ENCODE measurements around the gene NAPA. TPM values are rescaled to one million over a fixed set of nuclear protein-coding genes. Genes with fewer than 3 reads are reported as not detected.

The NAPA gene
- total RNA-seq, 1 donor from 2014 or later, result 113 TPM

- DNase-seq (no peak), ATAC-seq (ENCODE audit: poor library complexity) (no peak)
- intact Hi-C loops (cut with DNase I), result no loop called here
Observed at GRCh38 chr19:47473336-47473735, 41.5 kb downstream of the NAPA start.

GRCh38 chr19:47471733-47472457 is 43.0 kb downstream of the NAPA start, which contains the start of gene SLC8A2:
Gene SLC8A2, minus strand, starts transcription at chr19:47471893. Its CDS starts 5,490 bp downstream, at chr19:47466403.
- ATAC-seq (ENCODE audit: poor library complexity) (peak; percentile 51), DNase-seq (peak; percentile 73)
- intact Hi-C loops (cut with DNase I), result no loop called here

- ATAC-seq (ENCODE audit: poor library complexity), result no peak
- intact Hi-C loops (cut with DNase I), result no loop called here
- no peak for DNase-seq
Observed at GRCh38 chr19:47471381-47471732, 43.5 kb downstream of the NAPA start.

- no peak for DNase-seq
- ATAC-seq (ENCODE audit: poor library complexity), result no peak
- intact Hi-C loops (cut with DNase I), result no loop called here
Observed at GRCh38 chr19:47470447-47471195, 44.2 kb downstream of the NAPA start.

- DNase-seq (no peak), ATAC-seq (ENCODE audit: poor library complexity) (no peak)
- intact Hi-C loops (cut with DNase I), result no loop called here
Observed at GRCh38 chr19:47469719-47470118, 45.1 kb downstream of the NAPA start.

DNA sequence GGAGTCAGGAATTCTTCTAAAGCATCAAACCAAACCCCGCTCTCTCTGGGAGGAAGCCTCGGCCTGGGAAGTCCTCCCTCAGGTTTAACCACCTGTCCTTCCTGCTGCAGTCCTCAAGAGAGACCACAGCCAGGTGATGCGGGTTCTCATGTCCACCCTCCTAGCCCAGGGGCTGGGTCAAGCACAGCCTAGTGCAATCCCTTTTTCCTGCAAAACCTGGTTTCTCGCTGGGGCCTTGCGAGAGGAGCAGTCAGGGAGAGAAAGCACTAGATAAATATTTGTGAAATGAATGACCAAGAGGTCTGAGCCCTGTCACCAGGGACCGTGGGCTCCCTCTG is 45.5 kb downstream of the NAPA start:
- intact Hi-C loops (cut with DNase I), result no loop called here
- no peak for DNase-seq

DNA sequence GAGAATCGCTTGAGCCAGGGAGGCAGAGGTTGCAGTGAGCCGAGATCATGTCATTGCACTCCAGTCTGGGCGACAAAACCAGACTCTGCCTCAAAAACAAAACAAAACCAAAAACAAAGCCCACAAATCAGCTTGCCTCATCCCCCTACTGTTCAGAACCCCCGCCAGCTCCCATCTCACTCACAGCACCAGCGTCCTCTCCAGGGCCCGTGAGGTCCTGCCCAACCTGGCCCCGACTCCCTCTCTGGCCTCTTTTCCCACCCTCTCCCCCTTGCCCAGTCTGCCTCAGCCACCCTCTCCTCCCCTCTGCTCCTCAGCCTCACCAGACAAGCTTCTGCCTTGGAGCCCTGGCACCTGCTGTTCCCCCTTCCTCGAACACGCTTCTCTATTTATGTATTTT is 46.9 kb downstream of the NAPA start:
- ATAC-seq (ENCODE audit: poor library complexity) (no peak), DNase-seq (no peak)
- intact Hi-C loops (cut with DNase I), result no loop called here

More for the DNA sequence above, 45.5 kb downstream of the NAPA start:
- no peak for ATAC-seq (ENCODE audit: poor library complexity)

DNA sequence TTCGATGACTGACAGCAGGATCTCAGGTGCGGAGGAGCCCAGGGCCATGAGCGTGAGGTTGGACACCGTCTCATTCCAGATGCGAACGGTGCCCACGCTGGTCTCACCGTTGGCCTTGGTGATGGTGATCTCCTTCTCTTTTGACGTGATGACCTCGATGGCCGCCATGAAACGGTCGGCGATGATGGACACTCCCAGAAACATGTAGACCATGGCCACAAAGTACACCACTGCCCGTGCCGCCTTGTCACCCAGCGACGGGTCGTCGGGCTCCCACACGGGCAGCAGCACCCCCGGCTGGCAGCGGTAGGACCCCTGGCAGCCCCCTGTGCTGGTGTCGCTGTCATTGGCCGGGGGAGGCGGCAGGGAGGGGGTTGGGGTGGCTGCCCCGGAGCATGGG is 48.9 kb downstream of the NAPA start:
- ATAC-seq (ENCODE audit: poor library complexity) (no peak), DNase-seq (no peak)
- intact Hi-C loops (cut with DNase I), result no loop called here

DNA sequence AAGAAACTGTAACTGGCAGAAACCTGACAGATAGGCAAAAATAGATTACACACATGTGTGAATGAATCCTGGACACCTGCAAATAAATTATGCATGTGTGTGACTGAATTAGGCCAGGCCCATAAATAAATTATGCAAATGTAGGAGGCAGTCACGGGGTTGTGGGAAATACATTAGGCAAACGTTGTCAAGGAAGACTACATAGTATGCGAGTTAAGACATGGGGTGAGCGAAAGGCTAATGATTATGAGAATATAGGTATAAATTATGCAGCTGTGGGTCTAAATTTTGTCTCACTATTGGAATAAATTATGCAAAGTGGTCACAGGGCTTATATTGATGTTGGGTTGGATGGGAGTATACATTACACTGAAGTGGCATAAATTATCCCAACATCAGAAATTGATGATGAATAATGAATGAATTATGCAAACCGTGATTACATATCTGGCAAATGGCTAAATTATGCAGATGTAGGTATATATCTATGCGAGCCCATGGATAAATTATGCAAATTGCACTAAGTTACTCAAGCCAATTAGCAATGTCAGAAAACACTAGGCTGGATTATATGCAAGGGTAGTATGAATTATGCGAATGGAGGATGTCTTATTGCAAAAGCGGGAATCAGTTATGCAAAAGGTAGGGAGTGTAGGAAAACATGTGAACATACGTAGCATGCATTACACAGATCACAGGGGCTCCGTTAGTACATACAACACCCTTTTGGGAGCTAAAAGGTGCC is 50.0 kb downstream of the NAPA start:
- ATAC-seq (ENCODE audit: poor library complexity), result no peak
- no peak for DNase-seq
- intact Hi-C loops (cut with DNase I), result no loop called here

GRCh38 chr19:47461876-47462275 is 53.0 kb downstream of the NAPA start:
- DNase-seq (no peak), ATAC-seq (ENCODE audit: poor library complexity) (no peak)
- intact Hi-C loops (cut with DNase I), result no loop called here

- ATAC-seq (ENCODE audit: poor library complexity) (no peak), DNase-seq (no peak)
- intact Hi-C loops (cut with DNase I), result no loop called here
Observed at GRCh38 chr19:47459477-47459876, 55.4 kb downstream of the NAPA start.

DNA sequence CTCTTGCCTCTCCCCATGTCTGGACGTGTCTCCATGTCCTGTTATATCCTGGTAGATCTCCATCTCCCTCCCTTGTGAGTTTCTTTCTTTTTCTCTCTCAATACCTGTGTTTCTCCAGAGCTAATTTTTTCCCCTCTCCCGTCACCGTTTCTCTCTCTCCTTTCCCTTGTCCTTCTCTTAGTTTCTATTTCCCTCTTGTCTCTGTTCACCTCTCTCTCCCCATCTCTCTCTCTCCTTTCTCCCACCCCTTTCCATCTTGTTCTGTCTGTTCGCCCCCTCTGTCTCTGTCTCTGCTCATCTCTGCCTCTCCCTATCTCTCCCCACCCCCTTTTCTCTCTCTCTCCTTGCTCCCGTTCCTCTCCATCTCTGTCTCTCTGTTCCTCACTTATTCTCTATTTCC is 56.2 kb downstream of the NAPA start:
- ATAC-seq (ENCODE audit: poor library complexity) (no peak), DNase-seq (no peak)
- intact Hi-C loops (cut with DNase I), result no loop called here

GRCh38 chr19:47456721-47457474 is 58.0 kb downstream of the NAPA start:
- no peak for ATAC-seq (ENCODE audit: poor library complexity)
- intact Hi-C loops (cut with DNase I), result no loop called here

GRCh38 chr19:47450478-47450877 is 64.4 kb downstream of the NAPA start:
- intact Hi-C loops (cut with DNase I), result no loop called here
- no peak for ATAC-seq (ENCODE audit: poor library complexity)
- DNase-seq, result no peak

More at GRCh38 chr19:47456721-47457474, 58.0 kb downstream of the NAPA start:
- DNase-seq, result no peak

DNA sequence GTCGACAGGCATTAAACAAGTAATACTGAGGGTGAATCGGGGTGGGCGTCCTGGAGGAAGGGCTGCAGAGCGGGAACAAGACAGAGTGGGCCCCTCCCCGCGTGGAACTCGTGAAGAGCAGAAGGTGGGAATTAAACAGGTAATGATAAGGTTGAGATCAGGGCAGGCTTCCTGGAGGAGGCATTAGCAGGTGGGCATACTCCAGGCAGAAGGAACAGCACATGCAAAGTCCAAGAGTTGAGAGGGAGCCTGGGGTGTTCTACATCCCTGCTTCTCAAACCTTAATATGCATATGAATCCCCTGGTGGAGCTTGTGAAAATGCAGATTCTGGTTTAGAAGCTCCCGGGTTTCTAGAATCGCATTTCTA is 66.5 kb downstream of the NAPA start:
- ATAC-seq (ENCODE audit: poor library complexity) (no peak), DNase-seq (no peak)
- intact Hi-C loops (cut with DNase I), result loop anchor here (5.0 kb wide), 1 partner anchor 54 kb away; no protein-coding TSS in a partner anchor

- no peak for DNase-seq
- peak; percentile 41 for ATAC-seq (ENCODE audit: poor library complexity)
- intact Hi-C loops (cut with DNase I), result loop anchor here (5.0 kb wide), 1 partner anchor 55 kb away; no protein-coding TSS in a partner anchor
Observed at GRCh38 chr19:47447470-47448359, 67.1 kb downstream of the NAPA start.

- DNase-seq (no peak), ATAC-seq (ENCODE audit: poor library complexity) (no peak)
- intact Hi-C loops (cut with DNase I), result loop anchor here (5.0 kb wide), 1 partner anchor 55 kb away; no protein-coding TSS in a partner anchor
Observed at GRCh38 chr19:47446534-47447469, 68.1 kb downstream of the NAPA start.

Measured in Right ventricle myocardium superior (tissue), 1 donor.